SK-N-SH treated with all-trans-retinoic acid at 6 μM for 48 hours (cell line): Measurements from ENCODE around the gene DDX28.

Source experiments
- ESRRG ChIP-seq: fragments of 250-450 bp; sonication (Bioruptor Pico); IDR thresholded peaks from 2 replicates; pipeline ENCODE4 v1.6.1; 2021; ENCODE audit warnings: mild to moderate bottlenecking
- ISL1 ChIP-seq: fragments of 250-450 bp; sonication (Bioruptor Pico); IDR thresholded peaks from 2 replicates; pipeline ENCODE4 v2.1.2; 2022; ENCODE audit warnings: mild to moderate bottlenecking, moderate library complexity
- ZFP30 ChIP-seq: fragments of 450-650 bp; formaldehyde crosslinking; IDR thresholded peaks from 2 replicates; pipeline ENCODE4 v1.5.0; 2022; ENCODE audit warnings: mild to moderate bottlenecking, moderate library complexity

- TF ChIP-seq ESRRG: no peak
- no peak for TF ChIP-seq ZFP30 (CRISPR knock-in tag)
- no peak for TF ChIP-seq ISL1 (CRISPR knock-in tag)
Observed at GRCh38 chr16:68035227-68035626, 12.2 kb upstream of the DDX28 start.
